ENCODE data around the gene STARD7. TPM values are rescaled to one million over a fixed set of nuclear protein-coding genes. Genes with fewer than 3 reads are reported as not detected.

STARD7 gene
- total and polyA plus RNA-seq, 2 of the 13 experiments (the other 11 are each of a cell fraction or from before 2014, with no cell fraction given): 88.2 to 300 TPM

DNA sequence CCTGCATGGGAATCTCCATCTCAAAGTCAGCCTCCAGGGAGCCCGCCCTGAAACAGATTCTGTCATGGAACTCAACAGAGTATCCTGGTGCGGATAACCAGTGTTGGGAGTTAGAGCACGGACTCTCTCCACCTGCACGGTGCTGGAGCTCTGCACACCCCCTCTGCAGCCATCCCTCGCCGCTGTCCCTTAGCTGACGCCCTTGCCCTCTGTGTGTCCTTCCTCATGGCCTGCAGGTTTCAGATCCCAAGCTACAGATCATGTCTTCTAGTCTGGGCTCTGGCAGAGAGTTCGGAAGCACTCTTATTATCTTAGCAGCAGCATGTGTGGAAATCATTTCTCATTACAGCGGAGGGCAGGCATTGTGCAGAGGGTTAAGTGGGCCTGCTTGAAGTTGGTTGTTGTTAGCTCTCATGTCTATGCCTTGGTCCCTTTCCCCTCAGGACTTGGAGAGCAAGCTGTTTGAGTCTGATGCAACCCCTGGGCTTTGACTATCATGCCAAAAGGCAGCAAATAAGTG is 31.2 kb upstream of the STARD7 start:
- no peak overlapping the region for H3K9ac ChIP-seq (ENCODE audit: insufficient read depth, low read depth, low read length)
- H3K9me3 ChIP-seq (ENCODE audit: low read length): no peaks in the 10 kb centered on the region
- H3K27me3 ChIP-seq (ENCODE audit: control insufficient read depth in 1 of 2, insufficient read depth in 2 of 2, low read length in 2 of 2): no peaks in the 10 kb centered on the region
- no peak overlapping the region for H3K4me3 ChIP-seq (replicated peaks in 1 of 3; ENCODE audit: insufficient read depth in 1 of 3, low read depth in 2 of 3, low read length in 3 of 3)
- in situ Hi-C loops (cut with HindIII; ENCODE audit: extremely low pct_ligation_motif_present, low pct_unique_long_range_greater_than_20kb): no loop called here
- H3K36me3 ChIP-seq (replicated peaks in 1 of 2; ENCODE audit: control insufficient read depth in 1 of 2, insufficient read depth in 2 of 2, low read length in 2 of 2): peaks cover 2 to 17% of the 10 kb centered on the region in 2 experiments; a peak in 3 of 5 replicates
- FAIRE-seq: no peak
- H3K4me2 ChIP-seq (ENCODE audit: low read depth, low read length): no peak overlapping the region
- H4K20me1 ChIP-seq (ENCODE audit: insufficient read depth, low read length): no peaks in the 10 kb centered on the region
- DNase-seq (ENCODE audit: low spot score): no peak
- ChIA-PET POLR2A (interaction anchor here (0.9 to 1.8 kb wide), 2 partner anchors 22 to 31 kb away, joined by 3 to 8 read pairs; partner anchors contain the start of gene STARD7), CTCF (ENCODE audit: low intra/inter-chr PET ratio, low total read pairs) (no interaction called here)
- 91% methylated on average over 8 of the region's 9 CpGs for WGBS (ENCODE audit: low lambda C conversion rate)
- peaks cover 16% of the 10 kb centered on the region; the same call in 1 of the 2 replicates for H3K4me1 ChIP-seq (ENCODE audit: insufficient read depth, low read length)
- ATAC-seq: peak; percentile 18; the same call in 2 of the 3 replicates
- TF ChIP-seq POLR2G (IDR thresholded peaks at IDR 0.05; ENCODE audit: low read depth, low read length) (no peak), MED13 (CRISPR knock-in tag; IDR thresholded peaks at IDR 0.05) (no peak)
- H2AFZ ChIP-seq (ENCODE audit: low read length): no peak overlapping the region
- H3K79me2 ChIP-seq (ENCODE audit: insufficient read depth, low read length): no peaks in the 10 kb centered on the region
- BruUV-seq (replicated peaks): no TSS peak
- intact Hi-C loops (cut with micrococcal nuclease; ENCODE audit: unreplicated experiment): no loop called here
- H3K27ac ChIP-seq (ENCODE audit: extremely low read length, insufficient read depth, low read length): no peak overlapping the region

DNA sequence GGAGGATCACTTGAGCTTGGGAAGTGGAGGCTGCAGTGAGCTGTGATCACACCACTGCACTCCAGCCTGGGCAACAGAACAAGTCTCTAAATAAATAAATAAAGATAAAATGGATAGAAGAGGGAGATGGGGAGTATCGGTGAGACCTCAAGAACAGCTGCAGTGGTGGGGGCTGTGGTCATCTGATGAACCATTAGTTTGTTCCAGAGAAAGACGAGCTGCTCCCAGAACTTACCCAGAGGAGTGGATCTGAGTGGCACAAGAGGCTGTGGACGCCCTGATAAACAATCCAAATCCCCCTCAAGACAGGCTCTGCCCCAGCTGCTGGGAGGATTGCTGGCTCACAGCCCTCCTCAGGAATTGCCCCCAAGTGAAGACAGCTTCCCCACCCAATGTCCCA is 30.5 kb upstream of the STARD7 start:
- in situ Hi-C loops (cut with HindIII; ENCODE audit: extremely low pct_ligation_motif_present, low pct_unique_long_range_greater_than_20kb) (no loop called here), intact Hi-C loops (cut with micrococcal nuclease; ENCODE audit: unreplicated experiment) (no loop called here)
- no peaks in the 10 kb centered on the region for H3K9me3 ChIP-seq (ENCODE audit: low read length)
- no peak overlapping the region for H2AFZ ChIP-seq (ENCODE audit: low read length)
- ChIA-PET POLR2A (interaction anchor here (0.9 to 1.8 kb wide), 3 partner anchors 21 to 30 kb away, joined by 3 to 8 read pairs (median 3); partner anchors contain the start of gene STARD7), CTCF (ENCODE audit: low intra/inter-chr PET ratio, low total read pairs) (no interaction called here)
- WGBS (ENCODE audit: low lambda C conversion rate): 95% methylated on average over 3 of the region's 3 CpGs
- no peaks in the 10 kb centered on the region for H3K79me2 ChIP-seq (ENCODE audit: insufficient read depth, low read length)
- H3K4me2 ChIP-seq (ENCODE audit: low read depth, low read length): no peak overlapping the region
- DNase-seq (ENCODE audit: low spot score) (no peak), ATAC-seq (no peak), FAIRE-seq (no peak)
- no peak overlapping the region for H3K4me3 ChIP-seq (replicated peaks in 1 of 3; ENCODE audit: insufficient read depth in 1 of 3, low read depth in 2 of 3, low read length in 3 of 3)
- H3K9ac ChIP-seq (ENCODE audit: insufficient read depth, low read depth, low read length): no peak overlapping the region
- H3K27ac ChIP-seq (ENCODE audit: extremely low read length, insufficient read depth, low read length): no peak overlapping the region
- no peaks in the 10 kb centered on the region for H3K27me3 ChIP-seq (ENCODE audit: control insufficient read depth in 1 of 2, insufficient read depth in 2 of 2, low read length in 2 of 2)
- H3K4me1 ChIP-seq (ENCODE audit: insufficient read depth, low read length): peaks cover 16% of the 10 kb centered on the region; the same call in 1 of the 2 replicates
- no TSS peak for BruUV-seq (replicated peaks)
- H3K36me3 ChIP-seq (replicated peaks in 1 of 2; ENCODE audit: control insufficient read depth in 1 of 2, insufficient read depth in 2 of 2, low read length in 2 of 2): peaks cover 2 to 17% of the 10 kb centered on the region in 2 experiments; a peak in 3 of 5 replicates
- H4K20me1 ChIP-seq (ENCODE audit: insufficient read depth, low read length): no peaks in the 10 kb centered on the region
- TF ChIP-seq, protein P1, sequence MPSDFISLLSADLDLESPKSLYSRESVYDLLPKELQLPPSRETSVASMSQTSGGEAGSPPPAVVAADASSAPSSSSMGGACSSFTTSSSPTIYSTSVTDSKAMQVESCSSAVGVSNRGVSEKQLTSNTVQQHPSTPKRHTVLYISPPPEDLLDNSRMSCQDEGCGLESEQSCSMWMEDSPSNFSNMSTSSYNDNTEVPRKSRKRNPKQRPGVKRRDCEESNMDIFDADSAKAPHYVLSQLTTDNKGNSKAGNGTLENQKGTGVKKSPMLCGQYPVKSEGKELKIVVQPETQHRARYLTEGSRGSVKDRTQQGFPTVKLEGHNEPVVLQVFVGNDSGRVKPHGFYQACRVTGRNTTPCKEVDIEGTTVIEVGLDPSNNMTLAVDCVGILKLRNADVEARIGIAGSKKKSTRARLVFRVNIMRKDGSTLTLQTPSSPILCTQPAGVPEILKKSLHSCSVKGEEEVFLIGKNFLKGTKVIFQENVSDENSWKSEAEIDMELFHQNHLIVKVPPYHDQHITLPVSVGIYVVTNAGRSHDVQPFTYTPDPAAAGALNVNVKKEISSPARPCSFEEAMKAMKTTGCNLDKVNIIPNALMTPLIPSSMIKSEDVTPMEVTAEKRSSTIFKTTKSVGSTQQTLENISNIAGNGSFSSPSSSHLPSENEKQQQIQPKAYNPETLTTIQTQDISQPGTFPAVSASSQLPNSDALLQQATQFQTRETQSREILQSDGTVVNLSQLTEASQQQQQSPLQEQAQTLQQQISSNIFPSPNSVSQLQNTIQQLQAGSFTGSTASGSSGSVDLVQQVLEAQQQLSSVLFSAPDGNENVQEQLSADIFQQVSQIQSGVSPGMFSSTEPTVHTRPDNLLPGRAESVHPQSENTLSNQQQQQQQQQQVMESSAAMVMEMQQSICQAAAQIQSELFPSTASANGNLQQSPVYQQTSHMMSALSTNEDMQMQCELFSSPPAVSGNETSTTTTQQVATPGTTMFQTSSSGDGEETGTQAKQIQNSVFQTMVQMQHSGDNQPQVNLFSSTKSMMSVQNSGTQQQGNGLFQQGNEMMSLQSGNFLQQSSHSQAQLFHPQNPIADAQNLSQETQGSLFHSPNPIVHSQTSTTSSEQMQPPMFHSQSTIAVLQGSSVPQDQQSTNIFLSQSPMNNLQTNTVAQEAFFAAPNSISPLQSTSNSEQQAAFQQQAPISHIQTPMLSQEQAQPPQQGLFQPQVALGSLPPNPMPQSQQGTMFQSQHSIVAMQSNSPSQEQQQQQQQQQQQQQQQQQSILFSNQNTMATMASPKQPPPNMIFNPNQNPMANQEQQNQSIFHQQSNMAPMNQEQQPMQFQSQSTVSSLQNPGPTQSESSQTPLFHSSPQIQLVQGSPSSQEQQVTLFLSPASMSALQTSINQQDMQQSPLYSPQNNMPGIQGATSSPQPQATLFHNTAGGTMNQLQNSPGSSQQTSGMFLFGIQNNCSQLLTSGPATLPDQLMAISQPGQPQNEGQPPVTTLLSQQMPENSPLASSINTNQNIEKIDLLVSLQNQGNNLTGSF (CRISPR knock-in tag; IDR thresholded peaks at IDR 0.05): no peak
- TF ChIP-seq TOPORS (CRISPR knock-in tag; IDR thresholded peaks at IDR 0.05) (no peak), GZF1 (CRISPR knock-in tag; IDR thresholded peaks at IDR 0.05) (no peak), IKZF1 (IDR thresholded peaks at IDR 0.05) (no peak), ZNF275 (CRISPR knock-in tag; IDR thresholded peaks at IDR 0.05; ENCODE audit: borderline replicate concordance) (no peak), TP53 (CRISPR knock-in tag; conservative IDR thresholded peaks at IDR 0.05) (no peak), FOXK1 (CRISPR knock-in tag; IDR thresholded peaks at IDR 0.05; ENCODE audit: borderline replicate concordance, low read depth) (no peak), ZNF451 (CRISPR knock-in tag; IDR thresholded peaks at IDR 0.05) (no peak)
- TF ChIP-seq, protein P2, sequence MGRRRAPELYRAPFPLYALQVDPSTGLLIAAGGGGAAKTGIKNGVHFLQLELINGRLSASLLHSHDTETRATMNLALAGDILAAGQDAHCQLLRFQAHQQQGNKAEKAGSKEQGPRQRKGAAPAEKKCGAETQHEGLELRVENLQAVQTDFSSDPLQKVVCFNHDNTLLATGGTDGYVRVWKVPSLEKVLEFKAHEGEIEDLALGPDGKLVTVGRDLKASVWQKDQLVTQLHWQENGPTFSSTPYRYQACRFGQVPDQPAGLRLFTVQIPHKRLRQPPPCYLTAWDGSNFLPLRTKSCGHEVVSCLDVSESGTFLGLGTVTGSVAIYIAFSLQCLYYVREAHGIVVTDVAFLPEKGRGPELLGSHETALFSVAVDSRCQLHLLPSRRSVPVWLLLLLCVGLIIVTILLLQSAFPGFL (CRISPR knock-in tag; IDR thresholded peaks at IDR 0.05): no peak
